Left hindlimb (tissue), 1 donor: ENCODE data around the gene KHNYN.

Experiments used
- DNase-seq: peaks from one replicate; pipeline ENCODE4 v3.0.0-alpha.2; 2018

KHNYN gene

DNA sequence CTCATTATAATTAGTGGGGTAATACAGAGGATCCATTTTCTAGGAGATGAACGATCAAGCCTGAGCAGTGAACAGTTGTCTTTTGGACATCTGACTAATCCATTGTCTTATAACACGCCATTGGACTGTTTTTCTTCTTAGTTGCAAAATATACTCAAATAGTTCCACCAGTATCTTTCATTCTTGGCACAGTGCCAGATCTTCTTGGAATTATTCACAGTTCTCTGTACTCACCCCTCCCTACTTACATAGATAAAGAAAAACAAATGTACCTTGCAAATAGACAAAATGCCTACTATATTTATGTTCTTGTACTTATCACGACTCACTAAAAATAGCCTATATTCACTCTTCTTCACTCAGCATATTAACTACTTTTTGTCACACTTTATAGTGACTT is 4.0 kb upstream of the KHNYN start:
- no peak for DNase-seq

DNA sequence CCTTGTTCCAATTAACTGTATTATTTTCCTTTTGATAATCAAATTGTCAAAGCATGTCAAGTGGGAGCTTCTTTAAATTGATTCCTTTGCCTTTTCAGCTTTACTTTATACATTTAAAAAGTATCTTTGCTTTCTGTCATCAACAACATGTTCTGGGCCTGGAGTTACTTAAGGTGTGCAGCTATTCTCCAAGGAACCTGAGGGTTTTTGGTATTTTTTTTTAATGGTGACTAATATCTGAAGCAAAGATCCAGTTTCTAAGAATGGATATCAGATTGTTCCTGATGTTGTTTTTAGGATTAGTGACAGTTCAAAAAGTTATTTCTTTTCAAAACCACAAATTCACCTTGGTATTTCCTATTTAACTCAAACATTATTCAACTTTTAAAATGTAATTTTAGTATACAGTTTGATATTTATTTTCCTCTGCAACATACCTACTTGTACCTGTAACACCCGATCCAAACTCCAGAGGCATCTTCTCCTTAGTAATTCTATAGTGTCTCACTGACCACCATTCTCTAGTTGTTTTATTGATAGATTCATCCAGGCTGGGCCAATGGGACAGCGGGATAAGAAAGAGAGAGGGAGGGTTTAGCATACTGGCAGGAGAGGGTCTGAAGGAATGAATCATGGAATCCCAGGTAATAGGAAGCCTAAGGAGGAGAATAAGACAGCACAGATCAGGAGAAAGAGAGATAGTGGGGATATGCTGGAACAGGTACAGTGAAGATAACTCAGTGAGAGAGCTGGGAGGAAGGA is 3.4 kb upstream of the KHNYN start:
- DNase-seq, result no peak

GRCh38 chr14:24426912-24427536 is 2.7 kb upstream of the KHNYN start:
- no peak for DNase-seq

DNA sequence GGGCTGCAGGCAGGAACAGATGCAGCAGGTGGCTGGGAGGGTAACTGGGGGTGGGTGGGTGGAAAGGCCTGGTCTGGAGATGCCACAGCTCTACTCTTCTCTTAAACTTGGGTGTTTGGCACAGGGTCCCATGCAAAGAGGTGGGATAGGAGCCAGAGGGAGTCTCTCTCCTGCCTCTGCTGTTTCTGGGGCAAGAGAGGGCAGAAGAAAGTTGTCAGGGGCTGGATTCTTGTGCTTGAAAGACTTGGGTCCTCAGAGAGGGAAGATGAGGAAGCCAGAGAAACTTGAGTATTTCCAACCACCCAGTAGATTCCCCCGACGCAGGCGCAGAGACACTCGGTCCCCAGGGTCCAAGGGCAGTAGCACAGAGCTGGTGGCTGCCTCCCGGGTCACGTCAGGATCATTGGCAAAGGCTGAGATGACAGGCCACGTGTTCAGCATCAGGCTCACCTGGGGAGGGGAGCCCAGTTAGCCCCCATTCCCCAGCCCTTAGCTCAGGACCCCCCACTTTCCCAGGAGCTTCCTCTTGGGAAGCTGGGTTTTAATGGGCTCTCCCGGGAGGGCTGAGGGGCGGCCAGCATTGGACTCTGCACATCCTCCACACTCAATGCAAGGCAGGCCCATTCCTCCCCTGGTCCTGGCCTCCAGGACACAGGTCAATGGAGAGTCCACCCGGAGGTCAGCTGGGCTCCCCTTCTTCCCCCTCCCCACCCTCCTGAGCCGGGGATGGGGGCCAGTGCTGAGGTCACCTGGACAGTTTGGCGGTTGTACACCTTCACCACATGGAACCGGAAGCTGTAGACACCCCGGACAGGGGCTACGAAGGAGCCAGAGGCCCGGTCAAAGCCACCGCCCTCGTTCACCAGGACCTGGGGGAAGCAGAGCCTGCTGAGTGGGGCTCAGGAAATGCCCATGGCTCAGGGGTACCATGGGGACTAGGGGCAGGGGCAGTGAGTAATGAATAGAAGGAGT is 1.9 kb upstream of the KHNYN start:
- DNase-seq, result peak; percentile 40

- peak; percentile 53 for DNase-seq
Measured at GRCh38 chr14:24428628-24429394, 943 bp upstream of the KHNYN start.

DNA sequence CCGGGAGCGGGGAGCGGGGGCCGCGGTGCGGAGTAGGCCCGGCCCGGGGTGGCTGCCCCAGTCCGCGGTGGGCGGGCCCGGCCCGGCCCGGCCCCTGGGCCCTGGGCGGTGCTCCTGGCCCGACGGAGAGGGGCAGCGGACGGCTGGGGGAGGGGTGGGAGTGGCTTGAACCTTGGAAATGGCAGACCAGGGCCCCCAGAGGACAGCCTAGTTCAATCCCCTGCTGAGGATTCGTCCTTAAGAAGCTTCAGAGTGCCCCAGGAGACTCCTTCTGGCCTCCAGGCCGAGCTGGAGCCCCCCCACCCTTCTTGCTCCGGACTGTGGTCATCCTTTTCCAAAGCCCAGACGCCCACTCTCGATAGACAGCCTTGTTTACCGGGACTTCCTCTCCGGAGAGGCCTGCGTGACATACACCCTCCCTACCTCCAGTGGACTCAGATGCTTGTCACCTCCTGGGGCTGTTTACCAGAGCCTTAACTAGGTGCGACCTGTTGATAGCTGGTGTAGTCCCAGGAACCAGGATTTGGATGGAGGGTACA is 458 bp downstream of the KHNYN start:
- DNase-seq, result peak; percentile 91

GRCh38 chr14:24430682-24431568 is 1.2 kb downstream of the KHNYN start:
- peak; percentile 66 for DNase-seq

GRCh38 chr14:24431569-24432258 is 2.0 kb downstream of the KHNYN start:
- DNase-seq, result peak; percentile 90

DNA sequence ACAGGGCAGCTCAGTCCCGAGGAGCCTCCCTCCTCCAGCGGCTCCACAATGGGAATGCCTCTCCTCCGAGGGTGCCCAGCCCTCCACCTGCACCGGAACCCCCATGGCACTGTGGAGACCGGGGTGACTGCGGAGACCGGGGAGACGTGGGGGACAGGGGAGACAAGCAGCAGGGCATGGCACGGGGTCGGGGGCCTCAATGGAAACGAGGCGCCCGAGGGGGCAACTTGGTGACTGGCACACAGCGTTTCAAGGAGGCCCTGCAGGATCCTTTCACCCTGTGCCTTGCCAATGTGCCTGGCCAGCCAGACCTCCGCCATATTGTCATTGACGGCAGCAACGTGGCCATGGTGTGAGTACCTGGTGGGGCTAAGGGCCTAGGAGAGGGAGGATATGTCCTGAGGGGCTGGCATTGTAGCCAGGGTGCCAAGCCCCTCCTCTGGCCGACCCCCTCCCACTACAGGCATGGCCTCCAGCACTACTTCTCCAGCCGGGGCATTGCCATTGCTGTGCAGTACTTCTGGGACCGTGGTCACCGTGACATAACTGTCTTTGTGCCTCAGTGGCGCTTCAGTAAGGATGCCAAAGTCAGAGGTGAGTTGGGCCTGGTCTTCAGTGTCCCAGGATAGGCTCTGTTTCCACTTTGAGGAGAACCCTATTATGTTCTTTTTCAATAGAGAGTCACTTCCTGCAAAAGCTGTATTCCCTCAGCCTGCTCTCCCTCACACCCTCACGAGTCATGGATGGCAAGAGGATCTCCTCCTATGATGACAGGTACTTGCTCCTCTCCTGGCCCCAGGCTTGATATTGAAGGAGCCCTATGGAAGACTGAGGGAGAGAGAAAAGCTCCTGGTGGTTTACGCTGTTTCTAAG is 2.7 kb downstream of the KHNYN start:
- no peak for DNase-seq

- no peak for DNase-seq
Measured at GRCh38 chr14:24434036-24434435, 4.3 kb downstream of the KHNYN start.

DNA sequence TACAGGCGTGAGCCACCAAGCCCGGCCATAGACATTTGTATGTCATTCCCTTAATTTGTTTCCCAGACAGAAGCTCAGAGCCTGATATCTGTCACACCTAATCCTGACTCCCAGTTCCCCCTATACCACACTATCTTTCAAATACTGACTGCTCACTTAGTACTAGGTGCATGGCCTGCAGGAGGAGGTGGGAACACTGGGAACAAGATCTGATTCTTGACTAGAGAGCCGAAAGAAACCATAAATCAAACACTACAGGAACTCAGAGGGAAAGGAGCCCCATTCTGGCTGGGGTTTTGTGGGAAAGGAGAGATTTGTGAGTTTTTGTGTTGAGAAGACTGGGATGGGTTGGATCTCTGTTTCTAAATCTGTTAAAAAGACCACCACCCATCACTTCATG is 4.9 kb downstream of the KHNYN start:
- DNase-seq, result no peak

DNA sequence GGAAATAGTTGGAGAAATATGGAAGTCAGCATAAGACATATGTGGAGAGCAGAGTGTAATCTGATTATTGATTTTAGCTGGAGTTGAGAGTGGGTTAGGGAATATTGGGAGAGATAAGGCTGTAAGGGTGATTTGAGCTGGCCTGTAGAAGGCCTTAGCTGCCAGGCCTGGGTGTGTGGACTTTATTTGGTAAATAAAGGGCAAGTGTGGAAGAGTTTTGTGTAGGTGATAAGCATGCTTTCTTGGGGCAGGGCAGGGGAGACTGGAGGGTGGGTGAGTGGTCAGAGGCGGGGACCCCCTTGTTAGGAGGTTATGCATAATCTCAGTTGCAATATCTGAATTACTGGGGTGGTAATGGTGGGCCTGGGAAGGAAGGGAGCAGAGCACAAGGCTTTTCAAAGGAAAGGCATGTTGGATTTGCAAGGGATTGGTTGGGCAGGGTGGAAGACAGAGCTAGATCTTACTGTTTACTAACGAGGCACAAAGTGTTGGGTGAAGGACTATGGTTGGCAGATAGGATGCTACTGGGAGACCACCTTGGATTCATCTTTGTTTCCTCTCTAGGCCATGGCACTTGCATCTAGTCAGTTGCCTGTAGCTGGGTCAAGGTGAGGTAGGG is 5.5 kb downstream of the KHNYN start:
- DNase-seq, result no peak

DNA sequence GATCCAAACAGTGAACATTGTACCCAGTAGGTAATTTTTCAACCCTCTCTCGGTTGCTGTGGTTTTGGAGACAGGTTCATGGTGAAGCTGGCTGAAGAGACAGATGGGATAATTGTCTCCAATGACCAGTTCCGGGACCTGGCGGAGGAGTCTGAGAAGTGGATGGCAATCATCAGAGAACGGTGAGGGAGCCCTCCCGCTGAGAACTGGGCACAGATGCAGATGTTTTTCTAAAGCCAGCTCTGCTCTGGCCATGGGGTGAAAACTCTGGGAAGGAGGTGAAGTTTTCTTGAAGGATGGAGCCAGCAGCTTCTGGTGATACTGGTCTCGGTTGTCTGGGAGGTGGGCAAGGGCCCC is 6.2 kb downstream of the KHNYN start:
- no peak for DNase-seq

DNA sequence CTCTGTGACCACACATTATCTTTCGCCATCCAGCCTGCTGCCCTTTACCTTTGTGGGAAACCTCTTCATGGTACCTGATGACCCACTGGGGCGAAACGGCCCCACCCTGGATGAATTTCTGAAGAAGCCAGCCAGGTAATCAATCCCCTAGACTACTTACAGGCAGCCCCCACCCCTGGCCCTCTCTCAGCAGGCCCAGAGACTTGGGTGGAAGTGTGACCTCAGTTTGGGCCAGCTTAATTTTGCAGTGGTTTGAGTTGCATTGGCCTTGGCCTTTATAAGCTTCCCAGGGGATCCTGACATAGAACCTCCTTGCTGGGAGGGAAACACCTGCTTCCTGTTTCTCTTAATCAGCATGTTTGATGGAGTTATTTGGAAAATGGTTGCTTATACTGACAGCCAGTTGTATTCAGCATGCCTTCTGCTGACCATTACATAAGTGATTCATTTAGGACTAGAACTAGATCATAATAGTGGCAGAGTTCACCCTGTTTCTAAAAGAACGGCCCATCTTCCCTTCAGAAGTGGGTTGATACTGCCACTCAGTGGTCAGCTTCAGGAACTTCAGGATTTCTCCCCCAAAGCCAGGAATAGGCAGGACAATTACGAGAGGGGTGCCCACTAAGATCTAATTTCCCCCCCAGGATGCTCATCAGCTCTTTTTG is 6.7 kb downstream of the KHNYN start:
- peak; percentile 71 for DNase-seq

GRCh38 chr14:24437020-24437735 is 7.4 kb downstream of the KHNYN start:
- no peak for DNase-seq

DNA sequence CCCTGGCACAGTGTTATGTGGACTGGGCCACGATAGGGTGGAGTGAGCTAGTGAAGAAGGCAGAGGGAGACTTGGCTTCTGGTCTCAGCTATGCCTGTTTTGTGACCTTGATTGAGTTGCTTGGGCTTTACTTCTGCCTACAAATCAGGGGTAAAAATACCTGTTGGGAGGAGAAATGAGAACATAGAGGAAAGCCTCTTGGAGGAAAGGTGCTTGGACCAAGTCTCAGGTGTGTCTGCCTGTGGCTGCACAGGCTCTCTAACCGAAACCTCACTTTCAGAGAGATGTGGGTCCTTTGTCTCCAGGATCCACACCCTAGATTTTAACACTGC is 7.9 kb downstream of the KHNYN start:
- no peak for DNase-seq

- DNase-seq, result no peak
Measured at GRCh38 chr14:24438223-24439097, 8.7 kb downstream of the KHNYN start.
